NCI-H1417 treated with DMSO at 0.1 percent for 48 hours (cell line): Measurements from ENCODE around the gene TNNI3K.
"Not testable (repeated sequence)": the region's sequence is repeated elsewhere in the genome, so short reads cannot be mapped to it uniquely, and the experiment has no call there.

Experiments used
- DNase-seq: peaks from one replicate; lab custom pipeline; 2025; lab: John Stamatoyannopoulos, UW

The TNNI3K gene, protein sequence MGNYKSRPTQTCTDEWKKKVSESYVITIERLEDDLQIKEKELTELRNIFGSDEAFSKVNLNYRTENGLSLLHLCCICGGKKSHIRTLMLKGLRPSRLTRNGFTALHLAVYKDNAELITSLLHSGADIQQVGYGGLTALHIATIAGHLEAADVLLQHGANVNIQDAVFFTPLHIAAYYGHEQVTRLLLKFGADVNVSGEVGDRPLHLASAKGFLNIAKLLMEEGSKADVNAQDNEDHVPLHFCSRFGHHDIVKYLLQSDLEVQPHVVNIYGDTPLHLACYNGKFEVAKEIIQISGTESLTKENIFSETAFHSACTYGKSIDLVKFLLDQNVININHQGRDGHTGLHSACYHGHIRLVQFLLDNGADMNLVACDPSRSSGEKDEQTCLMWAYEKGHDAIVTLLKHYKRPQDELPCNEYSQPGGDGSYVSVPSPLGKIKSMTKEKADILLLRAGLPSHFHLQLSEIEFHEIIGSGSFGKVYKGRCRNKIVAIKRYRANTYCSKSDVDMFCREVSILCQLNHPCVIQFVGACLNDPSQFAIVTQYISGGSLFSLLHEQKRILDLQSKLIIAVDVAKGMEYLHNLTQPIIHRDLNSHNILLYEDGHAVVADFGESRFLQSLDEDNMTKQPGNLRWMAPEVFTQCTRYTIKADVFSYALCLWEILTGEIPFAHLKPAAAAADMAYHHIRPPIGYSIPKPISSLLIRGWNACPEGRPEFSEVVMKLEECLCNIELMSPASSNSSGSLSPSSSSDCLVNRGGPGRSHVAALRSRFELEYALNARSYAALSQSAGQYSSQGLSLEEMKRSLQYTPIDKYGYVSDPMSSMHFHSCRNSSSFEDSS

DNA sequence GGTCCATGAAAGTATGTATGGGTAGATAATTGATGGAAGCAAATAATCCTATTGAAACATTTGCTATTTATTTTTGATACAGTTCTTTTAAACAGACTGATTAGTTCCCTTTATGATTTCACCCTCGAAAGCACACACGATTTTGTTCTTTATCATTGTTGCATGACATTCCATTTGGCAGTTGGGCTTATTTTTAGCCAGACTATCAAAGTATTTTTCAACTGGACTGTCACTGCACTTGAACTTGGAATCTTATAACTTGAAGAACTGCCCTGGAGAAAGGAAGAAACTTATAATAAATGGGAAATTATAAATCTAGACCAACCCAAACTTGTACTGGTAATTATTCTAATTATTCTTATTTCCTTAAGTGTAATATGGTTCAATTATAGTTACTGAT, at the start of gene TNNI3K:
TSS of gene TNNI3K (plus strand) at position 235 of the 400 bp plus-strand sequence. CDS start at position 300, 65 bp downstream.
- no peak for DNase-seq

DNA sequence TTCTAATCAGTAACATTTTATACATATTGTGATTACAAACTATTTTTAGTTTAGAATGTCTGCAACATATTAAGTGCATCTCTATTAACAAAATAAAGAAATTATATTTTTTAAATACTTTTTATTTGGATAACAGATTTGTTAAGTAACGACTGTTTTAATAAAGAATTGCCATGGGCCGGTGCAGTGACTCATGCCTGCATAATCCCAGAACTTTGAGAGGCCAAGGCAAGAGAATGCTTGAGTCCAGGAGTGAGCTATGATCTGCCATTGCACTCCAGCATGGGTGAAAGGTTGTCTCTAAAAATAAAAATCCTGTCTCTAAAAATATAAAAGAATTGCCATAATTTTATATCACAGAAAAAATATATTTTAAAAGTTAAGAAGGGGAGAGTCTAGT, 41.3 kb upstream of the TNNI3K start:
- no peak for DNase-seq

DNA sequence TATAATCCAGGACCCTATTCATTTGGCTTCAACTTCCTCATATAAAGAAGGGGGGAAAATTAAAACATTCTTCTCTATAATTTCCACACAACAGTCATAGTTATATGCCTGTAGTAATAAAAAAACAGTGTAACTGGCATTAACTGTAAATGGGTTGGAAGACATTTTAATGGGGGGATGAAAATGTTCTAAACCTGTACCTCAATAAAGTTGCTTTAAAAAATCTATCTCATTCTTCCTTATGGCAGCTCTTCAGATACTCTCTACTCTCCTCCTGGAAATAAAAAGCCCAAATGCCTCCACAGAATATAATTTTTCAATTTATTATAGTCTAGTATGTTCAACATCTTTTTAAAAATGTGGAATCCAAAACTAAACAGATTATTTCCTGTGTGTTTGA, 39.8 kb upstream of the TNNI3K start:
- no peak for DNase-seq

DNA sequence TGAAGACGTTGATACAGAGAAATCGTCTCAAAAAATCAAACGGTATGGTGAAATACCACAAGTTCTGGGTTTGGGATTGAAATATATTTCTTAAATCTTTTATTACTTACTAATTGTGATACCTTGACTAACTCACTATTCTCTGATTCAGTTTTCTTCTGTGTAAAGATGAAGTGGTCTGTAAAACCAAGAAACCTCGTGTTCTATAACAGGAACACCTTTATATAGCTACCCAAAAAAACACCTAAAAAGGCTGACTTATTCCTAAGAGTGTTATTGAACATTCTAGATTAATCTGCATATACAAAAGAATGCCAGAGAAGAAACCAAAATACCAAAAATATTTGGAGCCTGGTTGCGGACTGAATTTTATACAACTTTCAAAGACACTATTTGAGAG, 37.9 kb upstream of the TNNI3K start:
- DNase-seq = no peak

DNA sequence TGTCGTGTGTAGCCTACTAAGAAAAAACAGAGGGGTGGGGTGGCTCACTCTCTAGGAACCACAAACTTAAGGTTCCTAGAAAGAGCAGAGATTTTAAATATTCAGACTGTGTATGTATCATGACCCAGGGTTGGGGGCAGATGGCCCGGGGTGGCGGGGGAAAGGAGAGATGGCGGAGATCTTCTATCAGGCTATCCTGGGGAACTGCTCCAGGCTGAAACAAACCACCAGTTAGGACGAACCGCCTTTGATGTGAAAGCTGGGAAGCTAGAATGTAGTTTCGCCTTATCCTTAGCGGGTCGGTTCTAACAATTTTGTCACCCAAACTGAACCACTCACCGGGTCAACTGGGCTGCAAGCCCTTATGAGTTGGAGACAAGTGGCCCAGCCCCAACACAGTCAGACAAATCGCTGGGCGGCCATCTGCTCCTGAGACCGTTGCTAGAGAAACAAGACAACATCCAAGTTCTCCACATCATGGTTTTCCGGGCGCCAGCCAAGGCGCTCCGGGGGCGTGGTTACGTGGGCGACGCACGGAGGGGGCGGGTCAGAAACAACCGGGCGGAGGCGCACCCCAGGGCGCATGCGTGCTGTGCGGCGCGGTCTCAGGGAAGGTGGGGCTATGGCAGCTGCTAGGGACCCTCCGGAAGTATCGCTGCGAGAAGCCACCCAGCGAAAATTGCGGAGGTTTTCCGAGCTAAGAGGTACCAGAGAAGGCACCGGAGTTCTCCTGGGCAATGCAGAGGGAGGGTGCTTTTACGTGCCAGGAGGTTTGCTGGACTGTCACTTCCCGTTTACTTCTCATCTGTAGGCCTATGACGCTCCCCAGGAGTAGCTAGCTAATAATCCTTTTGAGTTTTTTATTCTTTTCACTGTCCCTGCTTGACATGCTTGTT, 37.3 kb upstream of the TNNI3K start, which contains the start of the genes FPGT and LRRIQ3:
TSS of gene FPGT (plus strand) at position 586 of the 896 bp plus-strand sequence. CDS start at position 623, 37 bp downstream.
TSS of gene LRRIQ3 (minus strand) at position 520 of the 896 bp plus-strand sequence. CDS start 14,492 bp downstream, outside the sequence.
- DNase-seq = peak; percentile 81

DNA sequence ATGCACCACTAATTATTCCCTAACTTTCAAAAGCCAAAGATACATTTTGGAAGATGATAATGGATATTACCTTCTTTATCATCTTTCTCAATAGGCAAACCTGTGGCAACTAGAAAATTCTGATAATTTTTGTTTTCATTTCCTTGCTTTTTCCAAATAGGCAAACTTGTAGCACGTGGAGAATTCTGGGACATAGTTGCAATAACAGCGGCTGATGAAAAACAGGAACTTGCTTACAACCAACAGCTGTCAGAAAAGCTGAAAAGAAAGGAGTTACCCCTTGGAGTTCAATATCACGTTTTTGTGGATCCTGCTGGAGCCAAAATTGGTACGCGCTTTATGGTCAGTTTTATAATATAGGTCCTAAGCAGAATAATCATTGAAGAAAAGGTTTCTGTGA, 35.7 kb upstream of the TNNI3K start:
- DNase-seq = no peak

DNA sequence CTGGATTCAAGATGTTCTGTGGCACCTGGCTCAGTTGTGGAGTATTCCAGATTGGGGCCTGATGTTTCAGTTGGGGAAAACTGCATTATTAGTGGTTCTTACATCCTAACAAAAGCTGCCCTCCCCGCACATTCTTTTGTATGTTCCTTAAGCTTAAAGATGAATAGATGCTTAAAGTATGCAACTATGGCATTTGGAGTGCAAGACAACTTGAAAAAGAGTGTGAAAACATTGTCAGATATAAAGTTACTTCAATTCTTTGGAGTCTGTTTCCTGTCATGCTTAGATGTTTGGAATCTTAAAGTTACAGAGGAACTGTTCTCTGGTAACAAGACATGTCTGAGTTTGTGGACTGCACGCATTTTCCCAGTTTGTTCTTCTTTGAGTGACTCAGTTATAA, 29.9 kb upstream of the TNNI3K start:
- DNase-seq = no peak

DNA sequence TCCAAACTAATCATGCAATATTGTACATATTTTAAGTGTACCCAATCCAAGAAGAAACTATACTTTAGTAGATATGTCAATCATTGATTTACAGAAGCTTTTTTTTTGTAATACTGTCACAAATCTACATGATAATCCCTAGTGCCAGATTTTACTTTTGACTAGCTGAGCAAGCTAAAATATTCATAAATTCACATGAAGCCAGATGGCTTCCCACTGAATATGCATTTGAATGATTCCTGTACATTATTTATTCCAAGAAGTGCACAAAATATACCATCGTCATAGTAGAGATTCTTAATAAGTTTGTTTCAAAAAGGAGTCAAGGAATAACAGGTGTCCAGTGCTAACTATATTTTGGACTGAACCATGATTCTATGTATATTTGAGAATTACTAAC, 20.0 kb upstream of the TNNI3K start:
- no peak for DNase-seq

DNA sequence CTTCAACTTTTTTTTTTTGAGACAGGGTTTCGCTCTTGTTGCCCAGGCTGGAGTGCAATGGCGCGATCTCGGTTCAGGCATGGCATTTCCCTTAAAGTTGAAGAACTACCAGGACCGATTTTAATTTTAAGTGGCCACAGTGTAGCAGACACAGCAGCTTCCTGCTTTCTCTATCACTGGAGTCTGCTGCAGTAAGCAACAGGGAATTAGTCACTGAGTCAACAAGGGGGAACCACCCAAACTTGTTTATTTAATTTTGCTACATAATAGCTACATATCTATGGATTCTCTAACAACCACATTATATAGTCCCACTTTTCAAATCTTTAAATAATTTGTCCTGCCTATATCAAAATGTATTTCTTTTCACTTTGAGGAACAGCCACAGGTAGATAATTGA, 12.5 kb upstream of the TNNI3K start:
- DNase-seq = no peak

DNA sequence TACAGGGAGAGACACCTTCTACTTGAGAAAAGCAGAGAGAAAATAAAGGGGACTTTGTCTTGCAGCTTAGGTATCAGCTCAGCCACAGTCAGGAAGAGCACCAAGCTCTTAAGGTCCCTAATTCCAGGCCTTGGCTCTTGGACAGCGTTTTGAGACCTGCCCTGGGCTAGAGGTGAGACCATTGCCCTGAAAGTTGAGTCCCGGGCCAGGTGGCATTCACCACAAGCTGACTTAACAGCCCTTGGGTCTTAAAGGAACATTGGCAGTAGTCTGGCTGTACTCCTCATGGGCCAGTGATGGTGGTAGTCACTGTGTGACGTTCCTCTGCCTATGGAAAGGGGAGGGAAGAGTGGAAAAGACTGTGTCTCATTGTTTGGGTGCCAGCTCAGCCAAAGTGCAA, 11.7 kb upstream of the TNNI3K start:
- DNase-seq = no peak

DNA sequence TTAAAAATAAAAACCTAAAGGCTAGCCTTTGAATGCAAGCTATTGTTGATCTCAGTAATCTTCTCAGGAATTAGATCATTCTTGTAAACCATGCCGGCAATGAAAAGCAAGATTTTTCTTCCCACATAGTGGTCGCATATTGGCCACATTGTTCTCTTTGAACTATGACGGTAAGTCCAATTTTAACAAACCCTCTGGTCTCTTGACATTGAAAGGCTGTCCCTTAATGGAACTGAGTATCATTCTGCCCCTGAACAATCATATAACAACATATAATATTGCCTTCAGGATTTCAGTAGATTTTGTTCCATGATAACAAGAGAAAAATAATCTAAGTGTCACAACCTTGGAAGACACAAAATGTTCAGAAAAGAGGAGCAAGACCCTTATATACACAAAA, 1.3 kb downstream of the TNNI3K start:
- DNase-seq = no peak

DNA sequence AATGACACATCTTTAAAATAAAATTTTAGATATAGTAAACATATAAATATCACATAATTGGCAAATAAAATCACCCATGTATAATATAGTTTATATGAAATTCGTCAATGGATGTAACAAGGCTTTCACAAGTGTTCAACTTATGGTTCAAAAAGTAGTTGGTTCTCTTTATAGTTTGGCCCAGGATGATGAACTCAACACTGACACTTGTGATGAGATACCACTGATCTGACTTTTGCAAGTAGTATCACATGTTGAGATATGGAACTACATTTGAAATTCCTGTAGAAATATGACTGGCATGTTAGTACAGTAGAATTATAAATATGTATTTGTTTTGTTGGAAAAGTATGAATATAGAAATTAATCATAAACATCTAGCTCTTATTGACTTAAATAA, 1.8 kb downstream of the TNNI3K start:
- no peak for DNase-seq

DNA sequence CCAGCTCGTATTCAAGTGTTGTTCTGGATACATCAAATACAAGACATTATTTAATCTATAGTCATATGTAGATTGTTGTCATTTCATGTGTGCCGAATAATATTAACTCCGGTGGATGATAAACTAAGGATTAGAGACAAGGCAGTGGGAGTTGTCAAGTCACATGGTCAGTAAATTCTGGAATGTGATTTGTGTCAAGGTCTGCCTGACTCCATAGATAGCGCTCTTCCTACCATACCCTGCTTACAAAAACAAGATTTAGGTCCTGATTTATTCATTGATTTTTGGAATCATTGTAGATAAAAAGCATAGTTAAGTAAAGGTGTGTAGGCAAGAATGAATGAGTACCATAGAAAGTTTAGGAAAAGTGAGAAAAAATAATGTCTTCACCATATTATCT, 2.6 kb downstream of the TNNI3K start:
- no peak for DNase-seq

DNA sequence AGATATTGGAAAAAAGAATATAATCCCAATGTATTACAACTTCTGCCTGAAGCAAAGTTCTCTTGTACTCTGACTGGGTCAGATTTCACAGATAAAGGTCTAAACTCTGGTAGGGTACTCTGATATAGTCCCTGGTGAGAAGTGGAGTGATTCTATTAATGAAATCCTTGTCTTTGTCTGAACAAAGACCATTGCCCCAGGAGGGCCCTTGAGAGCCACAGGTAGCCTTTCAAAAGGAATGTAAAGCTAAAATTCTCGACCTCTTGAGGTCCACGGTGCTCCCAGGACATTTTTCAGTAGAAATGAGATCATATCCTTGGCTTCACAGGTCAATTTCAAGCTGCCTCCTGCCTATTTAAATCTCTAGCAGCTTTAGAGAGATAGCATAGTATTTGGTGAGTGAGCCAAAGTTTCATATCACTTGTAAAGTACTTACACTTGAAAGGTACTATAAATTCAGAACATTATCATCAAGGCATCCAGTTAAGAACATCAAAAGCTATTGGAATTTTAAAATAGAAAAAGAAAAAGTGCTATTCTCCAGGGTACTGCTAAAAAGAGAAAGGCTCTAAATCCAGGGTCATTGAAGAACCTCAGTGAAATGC, 10.1 kb downstream of the TNNI3K start:
- no peak for DNase-seq

DNA sequence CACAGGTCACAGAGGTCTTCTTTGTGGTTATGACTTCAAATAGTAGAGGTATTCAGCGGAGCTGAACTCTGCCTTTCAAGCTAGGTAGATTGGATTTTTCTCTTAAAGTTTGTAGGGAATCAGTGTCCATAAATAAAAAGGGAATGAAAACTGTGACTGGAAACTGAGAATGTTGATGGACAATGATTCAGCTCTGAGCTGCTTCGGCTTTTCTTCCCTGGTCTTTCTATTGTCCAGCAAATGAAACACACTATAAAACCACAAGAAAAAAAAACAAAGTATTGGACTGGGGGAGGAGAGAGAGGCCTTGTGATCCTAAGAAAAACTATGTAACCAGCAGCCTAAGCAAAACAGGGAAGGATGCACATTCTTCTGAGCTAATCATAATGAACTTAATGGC, 11.1 kb downstream of the TNNI3K start:
- no peak for DNase-seq

DNA sequence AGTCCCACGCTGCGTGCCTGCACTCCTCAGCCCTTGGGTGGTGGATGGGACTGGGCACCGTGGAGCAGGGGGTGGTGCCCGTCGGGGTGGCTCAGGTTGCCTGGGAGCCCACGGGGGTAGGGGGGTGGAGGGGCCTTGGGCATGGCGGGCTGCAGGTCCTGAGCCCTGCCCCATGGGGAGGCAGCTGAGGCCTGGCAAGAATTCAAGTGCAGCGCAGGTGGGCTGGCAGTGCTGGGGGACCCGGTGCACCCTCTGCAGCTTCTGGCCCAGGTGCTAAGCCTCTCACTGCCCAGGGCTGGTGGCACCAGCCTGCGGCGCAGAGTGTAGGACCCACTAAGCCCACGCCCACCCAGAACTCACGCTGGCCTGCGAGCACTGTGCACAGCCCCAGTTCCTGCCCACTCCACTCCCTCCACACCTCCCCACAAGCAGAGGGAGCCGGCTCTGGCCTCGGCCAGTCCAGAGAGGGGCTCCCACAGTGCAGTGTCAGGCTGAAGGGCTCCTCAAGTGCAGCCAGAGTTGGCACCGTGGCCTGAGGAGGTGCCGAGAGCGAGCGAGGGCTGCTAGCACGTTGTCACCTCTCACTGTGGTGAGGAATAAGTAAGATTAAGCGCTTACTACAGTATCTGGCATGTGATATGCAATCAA, 12.8 kb downstream of the TNNI3K start:
- DNase-seq = no peak

DNA sequence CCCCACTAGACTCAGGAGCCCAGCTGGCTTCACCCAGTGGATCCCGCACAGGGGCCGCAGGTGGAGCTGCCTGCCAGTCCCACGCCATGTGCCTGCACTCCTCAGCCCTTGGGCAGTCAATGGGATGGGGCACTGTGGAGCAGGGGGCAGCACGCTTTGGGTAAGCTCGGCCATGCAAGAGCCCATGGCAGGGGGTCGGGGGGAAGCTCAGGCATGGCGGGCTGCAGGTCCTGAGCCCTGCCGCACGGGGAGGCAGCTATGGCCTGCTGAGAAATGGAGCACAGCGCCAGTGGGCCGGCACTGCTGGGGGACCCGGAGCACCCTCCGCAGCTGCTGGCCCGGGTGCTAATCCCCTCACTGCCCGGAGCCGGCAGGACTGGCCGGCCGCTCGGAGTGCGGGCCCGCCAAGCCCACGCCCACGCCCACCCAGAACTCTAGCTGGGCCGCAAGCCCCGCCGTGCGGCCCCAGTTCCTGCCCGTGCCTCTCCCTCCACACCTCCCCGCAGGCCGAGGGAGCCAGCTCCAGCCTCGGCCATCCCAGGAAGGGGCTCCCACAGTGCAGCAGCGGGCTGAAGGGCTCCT, 18.1 kb downstream of the TNNI3K start:
- not testable (repeated sequence) for DNase-seq

DNA sequence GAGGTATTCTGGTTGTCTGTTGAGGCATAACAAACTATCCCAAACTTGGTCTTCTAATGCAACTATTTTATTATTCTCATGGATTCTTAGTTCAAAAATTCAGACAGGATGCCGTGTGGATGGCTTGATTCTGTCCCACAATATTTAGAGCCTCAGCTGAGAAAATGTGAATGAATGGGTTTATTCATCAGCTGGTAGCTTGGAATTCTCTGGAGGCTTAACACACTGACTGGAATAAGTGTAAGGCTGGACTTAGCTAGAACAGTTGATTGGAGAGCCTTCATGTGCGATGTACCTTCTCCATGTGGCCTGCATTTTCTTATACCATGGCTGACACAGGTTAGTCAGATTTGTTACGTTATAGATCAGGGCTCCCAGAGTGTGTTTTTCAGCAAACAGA, 30.8 kb downstream of the TNNI3K start:
- no peak for DNase-seq

DNA sequence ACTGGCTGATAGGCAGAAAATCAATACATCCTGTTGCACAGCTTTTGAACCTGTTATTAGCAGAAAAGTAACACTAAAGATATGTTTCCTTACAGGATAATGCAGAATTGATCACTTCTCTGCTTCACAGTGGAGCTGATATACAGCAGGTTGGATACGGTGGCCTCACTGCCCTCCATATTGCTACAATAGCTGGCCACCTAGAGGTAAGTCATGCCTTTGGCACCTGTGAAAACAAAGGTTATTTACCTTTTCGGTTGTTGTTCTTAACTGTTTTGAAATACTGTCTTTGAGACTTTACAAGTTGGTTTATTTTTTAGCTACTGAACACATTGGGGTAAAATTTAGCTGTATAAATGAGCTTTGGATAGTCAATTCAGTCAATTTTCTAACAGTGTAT, 36.3 kb downstream of the TNNI3K start:
- no peak for DNase-seq

DNA sequence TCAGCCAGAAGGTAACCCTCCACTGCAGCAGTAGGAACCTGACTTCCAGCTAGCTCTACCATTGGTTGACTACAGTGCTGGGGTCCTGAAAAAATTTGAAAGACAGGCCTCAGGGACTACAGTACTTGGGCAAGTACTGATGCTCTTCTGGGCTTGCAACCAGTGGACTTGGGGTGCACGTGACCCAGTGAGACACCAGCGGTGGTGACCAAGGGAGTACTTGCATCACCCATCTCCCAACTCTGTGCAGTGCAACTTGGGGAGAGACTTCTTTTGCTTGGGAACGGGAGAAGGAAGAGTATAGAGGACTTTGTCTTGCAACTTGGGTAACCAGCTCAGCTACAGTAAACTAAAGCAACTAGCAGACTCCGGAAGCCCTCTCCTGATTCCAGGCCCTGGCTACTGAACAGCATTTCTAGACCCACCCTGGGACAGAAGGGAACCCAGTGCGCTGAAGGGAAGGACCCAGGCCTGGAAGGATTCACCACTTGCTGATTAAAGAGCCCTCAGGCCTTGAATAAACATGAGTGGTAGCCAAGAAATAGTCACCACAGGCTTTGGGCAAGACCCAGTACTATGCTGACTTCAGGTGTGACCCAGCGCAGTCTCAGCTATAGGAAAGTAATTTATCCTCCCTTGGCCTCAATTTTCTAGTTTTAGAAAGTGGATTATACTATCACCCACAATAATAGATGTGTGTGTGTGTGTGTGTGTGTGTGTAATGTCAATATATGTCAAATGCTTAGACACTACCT, 45.6 kb downstream of the TNNI3K start:
- DNase-seq = no peak
